PFSK-1 (cell line): Measurements from ENCODE around the gene LNX1.

Source experiments
- FOXP2 ChIP-seq: optimal IDR thresholded peaks from 2 replicates; pipeline ENCODE3; 2011; ENCODE audit warnings: borderline replicate concordance, control low read depth, inconsistent platforms; ENCODE audit not compliant: insufficient read depth; ENCODE audit errors: extremely low read length, extremely low read depth
- POLR2AphosphoS5 ChIP-seq: IDR thresholded peaks from 2 replicates; pipeline ENCODE4 v1.6.1; 2012; ENCODE audit warnings: low read depth, mild to moderate bottlenecking, control low read depth, low read length, moderate library complexity
- REST ChIP-seq, 2 experiments: IDR thresholded peaks; 2 replicates each; pipeline versions ENCODE4 v1.6.1 to v1.8.0; 2011 to 2012; ENCODE audit warnings: low read depth in 2 of 2, low read length in 2 of 2, control low read depth in 1 of 2, inconsistent platforms in 1 of 2, mild to moderate bottlenecking in 1 of 2, moderate library complexity in 1 of 2; ENCODE audit not compliant: insufficient read depth in 1 of 2
- SIN3A ChIP-seq: IDR thresholded peaks from 2 replicates; pipeline ENCODE4 v1.6.1; 2012; ENCODE audit warnings: mild to moderate bottlenecking, low read length, moderate library complexity, borderline replicate concordance; ENCODE audit not compliant: insufficient read depth
- TAF1 ChIP-seq: IDR thresholded peaks from 2 replicates; pipeline ENCODE4 v1.6.1; 2012; ENCODE audit warnings: low read length, control low read depth, borderline replicate concordance; ENCODE audit not compliant: insufficient read depth

GRCh38 chr4:53485658-53486040 lies 105.6 kb downstream of the LNX1 start:
- no peak for TF ChIP-seq REST (IDR thresholded peaks at IDR 0.05; ENCODE audit: insufficient read depth in 1 of 2, low read depth in 2 of 2, low read length in 2 of 2)
- no peak for TF ChIP-seq POLR2AphosphoS5
- no peak for TF ChIP-seq SIN3A
- TF ChIP-seq TAF1: no peak
- TF ChIP-seq FOXP2: no peak
